K562 (cell line): Measurements from ENCODE around the gene SLC44A1. TPM values are rescaled to one million over a fixed set of nuclear protein-coding genes. Genes with fewer than 3 reads are reported as not detected.
A peak's percentile ranks its signal among the peaks of the same experiment; 100 is the strongest.

ENCODE experiments used
- ATAC-seq: fragments of 200-7000 bp; cut with Tn5 transposase; 3 replicates; pipeline ENCODE4 v1.9.1; 2020; ENCODE audit warnings: moderate library complexity
- BruUV-seq: library from RNA; stranded (reverse); fragments of 400-500 nt; replicated peaks from 2 replicates; lab custom pipeline; 2021; lab: Mats Ljungman, UMichigan
- CTCF ChIA-PET: fragments of 300-600 bp; formaldehyde crosslinking; extraction: SDS; loops from one replicate; lab custom pipeline; 2021; ENCODE audit warnings: low intra/inter-chr PET ratio; lab: Yijun Ruan, JAX
- POLR2A ChIA-PET: fragments of 300-600, 350-650 bp; sonication (Branson Sonifier 250); formaldehyde crosslinking; extraction: SDS; loops from one replicate; lab custom pipeline; 2021; ENCODE audit warnings: antibody characterized with exemption, inconsistent platforms; lab: Yijun Ruan, JAX
- DNase-seq, 4 experiments: peaks; one replicate each; pipeline versions ENCODE4 v3.0.0 to v3.0.0-alpha.2; 2011 to 2018; ENCODE audit warnings: low spot score in 3 of 4, mixed read lengths in 3 of 4; ENCODE audit errors: extremely low read depth in 1 of 4
- FAIRE-seq: peaks from 2 replicates; lab custom pipeline; 2011; peaks lifted over from hg19 to GRCh38; lab: Jason Lieb, UNC
- H2AFZ ChIP-seq: 2 replicates; pipeline ENCODE4 v1.6.0; 2011; ENCODE audit warnings: low read depth, low read length, control low read depth, inconsistent platforms
- H3K27ac ChIP-seq: fragments of 200-600 bp; 3 replicates; pipeline ENCODE4 v1.8.0; 2011; ENCODE audit warnings: low read depth, mild to moderate bottlenecking, control low read depth, inconsistent platforms, low read length, moderate library complexity, mixed read lengths; ENCODE audit errors: extremely low read depth
- H3K27me3 ChIP-seq, 2 experiments: fragments of 300-600 bp in 1 of 2; 2 replicates in 1 of 2; 3 replicates in 1 of 2; pipeline versions ENCODE4 v1.6.0 to v1.8.0; 2011; ENCODE audit warnings: inconsistent platforms in 2 of 2, low read length in 2 of 2, mild to moderate bottlenecking in 1 of 2, mixed read lengths in 1 of 2, moderate library complexity in 1 of 2; ENCODE audit not compliant: control insufficient read depth in 2 of 2, insufficient read depth in 2 of 2
- H3K36me3 ChIP-seq: fragments of 300-600 bp; 3 replicates; pipeline ENCODE4 v1.8.0; 2011; ENCODE audit warnings: mild to moderate bottlenecking, low read length, inconsistent platforms; ENCODE audit not compliant: control insufficient read depth, insufficient read depth
- H3K4me1 ChIP-seq, 2 experiments: fragments of 200-600 bp in 1 of 2; replicated peaks in 1 of 2; 2 replicates in 1 of 2; 3 replicates in 1 of 2; pipeline versions ENCODE4 v1.5.1 to v1.8.0; 2011; ENCODE audit warnings: inconsistent platforms in 2 of 2, low read length in 2 of 2, mild to moderate bottlenecking in 1 of 2, mixed read lengths in 1 of 2, moderate library complexity in 1 of 2; ENCODE audit not compliant: control insufficient read depth in 2 of 2, insufficient read depth in 2 of 2
- H3K4me2 ChIP-seq: 2 replicates; pipeline ENCODE4 v1.6.1; 2011; ENCODE audit warnings: low read length, control low read depth, inconsistent platforms, mixed read lengths; ENCODE audit not compliant: insufficient read depth
- H3K4me3 ChIP-seq: fragments of 200-600 bp; sonication (generic), shearing (Covaris generic); 2 replicates; pipeline ENCODE4 v1.5.1; 2016; ENCODE audit warnings: control low read depth, inconsistent platforms
- H3K79me2 ChIP-seq: fragments of 200-600 bp; 3 replicates; pipeline ENCODE4 v1.8.0; 2011; ENCODE audit warnings: low read length, inconsistent platforms; ENCODE audit not compliant: control insufficient read depth, insufficient read depth
- H3K9ac ChIP-seq, 2 experiments: 2 replicates each; pipeline versions ENCODE4 v1.6.0 to v1.6.1; 2011; ENCODE audit warnings: low read depth in 2 of 2, low read length in 2 of 2, control low read depth in 1 of 2, inconsistent platforms in 1 of 2, mild to moderate bottlenecking in 1 of 2, mixed read lengths in 1 of 2; ENCODE audit not compliant: insufficient read depth in 1 of 2
- H3K9me1 ChIP-seq: one replicate; pipeline ENCODE4 v1.6.0; 2011; ENCODE audit warnings: inconsistent platforms, mild to moderate bottlenecking, low read length, moderate library complexity; ENCODE audit not compliant: control insufficient read depth, insufficient read depth
- H3K9me3 ChIP-seq: replicated peaks from 2 replicates; pipeline ENCODE4 v1.5.1; 2011; ENCODE audit warnings: low read depth, low read length, inconsistent platforms; ENCODE audit not compliant: control insufficient read depth, insufficient read depth
- H4K20me1 ChIP-seq: replicated peaks from 2 replicates; pipeline ENCODE4 v1.6.1; 2011; ENCODE audit warnings: low read length, inconsistent platforms, mixed read lengths; ENCODE audit not compliant: control insufficient read depth, insufficient read depth
- ATF1 ChIP-seq, 2 experiments: fragments of 450-650 bp in 1 of 2; IDR thresholded peaks; 2 replicates each; pipeline ENCODE4 v1.6.1; 2016; ENCODE audit warnings: missing compliant biosample characterization in 1 of 2, missing genetic modification characterization in 1 of 2
- BACH1 ChIP-seq: fragments of 200-800 bp; sonication (Bioruptor generic); IDR thresholded peaks from 2 replicates; pipeline ENCODE4 v1.6.1; 2016; ENCODE audit warnings: missing genetic modification characterization, missing compliant biosample characterization
- CREBBP ChIP-seq: IDR thresholded peaks from one replicate; pipeline ENCODE4 v1.6.1; 2012; ENCODE audit warnings: low read depth, mild to moderate bottlenecking, control low read depth, inconsistent platforms, low read length
- GABPA ChIP-seq: fragments of 200-800 bp; sonication (Bioruptor generic); conservative IDR thresholded peaks from 2 replicates; pipeline ENCODE4 v1.6.1; 2016; ENCODE audit warnings: low read depth, missing genetic modification characterization, missing compliant biosample characterization
- MAFK ChIP-seq: IDR thresholded peaks from 2 replicates; pipeline ENCODE4 v1.6.1; 2011; ENCODE audit warnings: low read length, improper control_type of control experiment
- WGBS: fragments of 100-300 bp; shearing (Covaris generic); methylation state at CpG from one replicate; pipeline ENCODE4 v1.1.6; 2016; ENCODE audit warnings: low coverage, mixed read lengths; ENCODE audit not compliant: insufficient coverage; ENCODE audit errors: missing lambda C conversion rate; 5-methylcytosine and 5-hydroxymethylcytosine counted together
- in situ Hi-C: fragments of 300-500 bp; cut with MboI; formaldehyde crosslinking; loops from 4 replicates; pipeline ENCODE4 v1.15.0; 2018; ENCODE audit warnings: inconsistent platforms, mixed read lengths
- intact Hi-C: fragments of 100-400 bp; cut with micrococcal nuclease; formaldehyde crosslinking; loops from 2 replicates; pipeline ENCODE4 v1.14.2; 2022
- polyA plus RNA-seq, 8 experiments: library from polyadenylated mRNA; depleted of rRNA in 4 of 8; stranded (reverse) in 5 of 8; unstranded in 3 of 8; fragments of >200 nt; fragmentation: Nextera tagmentation in 2 of 8; fragmentation: Illumina TruSeq in 1 of 8; extraction: Ambion mirVana in 2 of 8; extraction: Trizol in 1 of 8; gene quantifications; 2 replicates each; pipeline versions ENCODE4 v1.2.1 to v1.2.3, GENCODE V29; 2011 to 2014; ENCODE audit warnings: inconsistent platforms in 1 of 8, missing spikeins in 1 of 8
- total RNA-seq, 7 experiments: library from RNA; depleted of rRNA in 6 of 7; stranded (reverse); fragments of >200 nt in 6 of 7; fragmentation: Illumina TruSeq in 2 of 7; extraction: Trizol in 2 of 7; gene quantifications; 2 replicates each; pipeline versions ENCODE4 v1.2.1 to v1.2.3, GENCODE V29; 2011 to 2021; ENCODE audit warnings: low replicate concordance in 1 of 7
- TF ChIP-seq, protein P1 (sequence below): fragments of 450-650 bp; IDR thresholded peaks from 2 replicates; pipeline ENCODE4 v1.6.1; 2018; ENCODE audit not compliant: partially characterized antibody
- TF ChIP-seq, protein P2 (sequence below): fragments of 250-450 bp; sonication (Bioruptor Pico); IDR thresholded peaks from 2 replicates; pipeline ENCODE4 v1.4.0; 2020; ENCODE audit warnings: mild to moderate bottlenecking, moderate library complexity
- TF ChIP-seq, protein P3 (sequence below): fragments of 450-650 bp; IDR thresholded peaks from 2 replicates; pipeline ENCODE4 v1.6.1; 2017; ENCODE audit warnings: mild to moderate bottlenecking, moderate library complexity

Gene SLC44A1
- total and polyA plus RNA-seq, 9 of the 15 experiments (the other 6 are each of a cell fraction or from before 2014, with no cell fraction given) = 0.11 to 0.59 (median 0.30) TPM

DNA sequence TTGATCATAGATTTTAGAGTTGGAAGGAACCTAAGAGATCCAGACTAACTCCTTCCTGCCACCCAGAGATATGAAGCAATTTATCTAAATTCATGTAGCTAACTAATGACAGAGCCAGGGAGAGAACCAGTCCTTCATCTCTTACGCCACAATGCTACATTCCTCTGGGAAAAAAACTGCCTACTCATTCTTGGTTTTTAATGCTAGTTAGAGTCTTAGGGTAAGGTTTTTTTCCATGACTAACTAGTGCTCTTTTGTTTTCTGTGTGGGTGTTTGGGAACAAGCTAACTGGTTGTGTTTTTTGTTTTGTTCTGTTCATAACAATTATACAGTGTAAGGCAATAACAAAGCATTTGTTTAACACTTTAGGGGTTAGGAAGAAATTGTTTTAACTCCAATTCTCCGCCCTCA lies 52.4 kb downstream of the SLC44A1 start:
- H3K9ac ChIP-seq = no peak overlapping the region
- H3K4me2 ChIP-seq = 0 out of 2 replicates have a peak overlapping the region, but pooled peaks have one; percentile 10
- TF ChIP-seq BACH1 (tag) (no peak; the same call in 1 of the 2 replicates), CREBBP (no peak), ATF1 (CRISPR knock-in tag; IDR thresholded peaks at IDR 0.05) (no peak), ATF1 (tag; IDR thresholded peaks at IDR 0.05) (no peak), MAFK (peak; percentile 52; the same call in 1 of the 2 replicates), GABPA (tag) (0 out of 2 replicates have a peak, but pooled peaks have one; percentile 20)
- TF ChIP-seq, protein P1, sequence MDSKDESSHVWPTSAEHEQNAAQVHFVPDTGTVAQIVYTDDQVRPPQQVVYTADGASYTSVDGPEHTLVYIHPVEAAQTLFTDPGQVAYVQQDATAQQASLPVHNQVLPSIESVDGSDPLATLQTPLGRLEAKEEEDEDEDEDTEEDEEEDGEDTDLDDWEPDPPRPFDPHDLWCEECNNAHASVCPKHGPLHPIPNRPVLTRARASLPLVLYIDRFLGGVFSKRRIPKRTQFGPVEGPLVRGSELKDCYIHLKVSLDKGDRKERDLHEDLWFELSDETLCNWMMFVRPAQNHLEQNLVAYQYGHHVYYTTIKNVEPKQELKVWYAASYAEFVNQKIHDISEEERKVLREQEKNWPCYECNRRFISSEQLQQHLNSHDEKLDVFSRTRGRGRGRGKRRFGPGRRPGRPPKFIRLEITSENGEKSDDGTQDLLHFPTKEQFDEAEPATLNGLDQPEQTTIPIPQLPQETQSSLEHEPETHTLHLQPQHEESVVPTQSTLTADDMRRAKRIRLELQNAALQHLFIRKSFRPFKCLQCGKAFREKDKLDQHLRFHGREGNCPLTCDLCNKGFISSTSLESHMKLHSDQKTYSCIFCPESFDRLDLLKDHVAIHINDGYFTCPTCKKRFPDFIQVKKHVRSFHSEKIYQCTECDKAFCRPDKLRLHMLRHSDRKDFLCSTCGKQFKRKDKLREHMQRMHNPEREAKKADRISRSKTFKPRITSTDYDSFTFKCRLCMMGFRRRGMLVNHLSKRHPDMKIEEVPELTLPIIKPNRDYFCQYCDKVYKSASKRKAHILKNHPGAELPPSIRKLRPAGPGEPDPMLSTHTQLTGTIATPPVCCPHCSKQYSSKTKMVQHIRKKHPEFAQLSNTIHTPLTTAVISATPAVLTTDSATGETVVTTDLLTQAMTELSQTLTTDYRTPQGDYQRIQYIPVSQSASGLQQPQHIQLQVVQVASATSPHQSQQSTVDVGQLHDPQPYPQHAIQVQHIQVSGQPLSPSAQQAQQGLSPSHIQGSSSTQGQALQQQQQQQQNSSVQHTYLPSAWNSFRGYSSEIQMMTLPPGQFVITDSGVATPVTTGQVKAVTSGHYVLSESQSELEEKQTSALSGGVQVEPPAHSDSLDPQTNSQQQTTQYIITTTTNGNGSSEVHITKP = no peak
- TF ChIP-seq, protein P2, sequence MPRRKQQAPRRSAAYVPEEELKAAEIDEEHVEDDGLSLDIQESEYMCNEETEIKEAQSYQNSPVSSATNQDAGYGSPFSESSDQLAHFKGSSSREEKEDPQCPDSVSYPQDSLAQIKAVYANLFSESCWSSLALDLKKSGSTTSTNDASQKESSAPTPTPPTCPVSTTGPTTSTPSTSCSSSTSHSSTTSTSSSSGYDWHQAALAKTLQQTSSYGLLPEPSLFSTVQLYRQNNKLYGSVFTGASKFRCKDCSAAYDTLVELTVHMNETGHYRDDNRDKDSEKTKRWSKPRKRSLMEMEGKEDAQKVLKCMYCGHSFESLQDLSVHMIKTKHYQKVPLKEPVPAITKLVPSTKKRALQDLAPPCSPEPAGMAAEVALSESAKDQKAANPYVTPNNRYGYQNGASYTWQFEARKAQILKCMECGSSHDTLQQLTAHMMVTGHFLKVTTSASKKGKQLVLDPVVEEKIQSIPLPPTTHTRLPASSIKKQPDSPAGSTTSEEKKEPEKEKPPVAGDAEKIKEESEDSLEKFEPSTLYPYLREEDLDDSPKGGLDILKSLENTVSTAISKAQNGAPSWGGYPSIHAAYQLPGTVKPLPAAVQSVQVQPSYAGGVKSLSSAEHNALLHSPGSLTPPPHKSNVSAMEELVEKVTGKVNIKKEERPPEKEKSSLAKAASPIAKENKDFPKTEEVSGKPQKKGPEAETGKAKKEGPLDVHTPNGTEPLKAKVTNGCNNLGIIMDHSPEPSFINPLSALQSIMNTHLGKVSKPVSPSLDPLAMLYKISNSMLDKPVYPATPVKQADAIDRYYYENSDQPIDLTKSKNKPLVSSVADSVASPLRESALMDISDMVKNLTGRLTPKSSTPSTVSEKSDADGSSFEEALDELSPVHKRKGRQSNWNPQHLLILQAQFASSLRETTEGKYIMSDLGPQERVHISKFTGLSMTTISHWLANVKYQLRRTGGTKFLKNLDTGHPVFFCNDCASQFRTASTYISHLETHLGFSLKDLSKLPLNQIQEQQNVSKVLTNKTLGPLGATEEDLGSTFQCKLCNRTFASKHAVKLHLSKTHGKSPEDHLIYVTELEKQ (CRISPR knock-in tag) = no peak
- TF ChIP-seq, protein P3, sequence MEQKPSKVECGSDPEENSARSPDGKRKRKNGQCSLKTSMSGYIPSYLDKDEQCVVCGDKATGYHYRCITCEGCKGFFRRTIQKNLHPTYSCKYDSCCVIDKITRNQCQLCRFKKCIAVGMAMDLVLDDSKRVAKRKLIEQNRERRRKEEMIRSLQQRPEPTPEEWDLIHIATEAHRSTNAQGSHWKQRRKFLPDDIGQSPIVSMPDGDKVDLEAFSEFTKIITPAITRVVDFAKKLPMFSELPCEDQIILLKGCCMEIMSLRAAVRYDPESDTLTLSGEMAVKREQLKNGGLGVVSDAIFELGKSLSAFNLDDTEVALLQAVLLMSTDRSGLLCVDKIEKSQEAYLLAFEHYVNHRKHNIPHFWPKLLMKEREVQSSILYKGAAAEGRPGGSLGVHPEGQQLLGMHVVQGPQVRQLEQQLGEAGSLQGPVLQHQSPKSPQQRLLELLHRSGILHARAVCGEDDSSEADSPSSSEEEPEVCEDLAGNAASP = no peak

More for the DNA sequence above, 52.4 kb downstream of the SLC44A1 start:
- Histone ChIP-seq H3K4me1 (peaks cover 0 to 9% of the 10 kb centered on the region in 2 experiments; a peak in 3 of 5 replicates), H3K4me3 (no peak overlapping the region), H3K9me3 (no peaks in the 10 kb centered on the region), H3K79me2 (no peaks in the 10 kb centered on the region), H4K20me1 (no peaks in the 10 kb centered on the region), H3K27ac (no peak overlapping the region), H3K36me3 (no peaks in the 10 kb centered on the region), H2AFZ (peak overlapping the region; percentile 10; the same call in 1 of the 2 replicates), H3K9me1 (no peaks in the 10 kb centered on the region), H3K27me3 (no peaks in the 10 kb centered on the region)
- WGBS = 32% methylated on average over 2 of the region's 2 CpGs
- DNase-seq (peak in 2 of 4 experiments; percentile 9 to 35), ATAC-seq (peak; percentile 64; the same call in 2 of the 3 replicates), FAIRE-seq (peak; percentile 52)
- CTCF ChIA-PET = no interaction called here
- no TSS peak for BruUV-seq
- POLR2A ChIA-PET = no interaction called here
- in situ Hi-C loops = no loop called here
- intact Hi-C loops = no loop called here
